ENCODE results near the gene CHRM3. TPM values are rescaled to one million over a fixed set of nuclear protein-coding genes. Genes with fewer than 3 reads are reported as not detected.

CHRM3 gene
- 10 to 100 TPM; 16.4 to 41.3 (median 16.9) TPM for total RNA-seq

DNA sequence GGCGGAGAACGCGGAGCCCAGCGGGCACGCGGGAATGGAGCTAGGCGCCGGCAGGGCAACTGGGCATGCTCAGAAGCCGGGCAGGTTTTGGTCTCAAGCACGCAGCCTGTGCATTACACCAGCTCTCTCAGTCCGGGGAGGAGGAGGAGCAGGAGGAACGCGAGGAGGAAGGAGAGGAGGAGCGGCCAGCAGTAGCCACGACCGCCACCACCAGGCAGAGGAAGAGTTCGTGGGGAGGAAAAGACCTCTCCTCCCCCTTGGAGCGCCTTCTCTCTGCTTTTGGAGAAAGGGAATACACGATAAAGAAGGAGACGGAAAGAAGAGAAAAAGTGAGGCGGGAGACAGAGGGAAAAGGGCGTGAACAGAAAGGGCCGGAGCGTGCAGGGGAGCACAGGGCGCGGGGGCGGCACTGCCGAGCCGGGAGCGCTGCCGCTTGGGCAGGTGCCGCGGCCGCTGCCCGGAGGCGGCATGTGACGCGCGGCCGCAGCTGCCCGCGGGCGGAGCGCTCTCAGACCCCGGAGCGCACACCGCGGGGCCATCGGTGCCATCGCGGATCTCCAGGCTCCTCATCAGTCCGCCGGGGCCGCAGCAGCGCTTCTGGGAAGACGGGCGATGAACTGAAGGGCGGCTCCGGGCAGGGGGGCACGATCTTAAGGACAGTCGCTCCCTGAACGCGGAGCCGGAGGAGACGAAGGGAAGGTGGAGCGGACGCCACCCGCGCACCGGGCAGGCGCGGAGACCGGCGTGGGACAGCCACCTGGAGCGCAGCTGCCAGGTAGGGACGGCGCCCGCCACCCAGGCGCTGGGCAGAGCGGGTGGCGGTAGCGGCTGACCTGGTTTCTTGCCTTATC is at the start of gene CHRM3:
CHRM3 (plus strand) TSS at position 116 of the 851 bp plus-strand sequence. CDS start 520,884 bp downstream, outside the sequence.
- TF ChIP-seq, protein P1, sequence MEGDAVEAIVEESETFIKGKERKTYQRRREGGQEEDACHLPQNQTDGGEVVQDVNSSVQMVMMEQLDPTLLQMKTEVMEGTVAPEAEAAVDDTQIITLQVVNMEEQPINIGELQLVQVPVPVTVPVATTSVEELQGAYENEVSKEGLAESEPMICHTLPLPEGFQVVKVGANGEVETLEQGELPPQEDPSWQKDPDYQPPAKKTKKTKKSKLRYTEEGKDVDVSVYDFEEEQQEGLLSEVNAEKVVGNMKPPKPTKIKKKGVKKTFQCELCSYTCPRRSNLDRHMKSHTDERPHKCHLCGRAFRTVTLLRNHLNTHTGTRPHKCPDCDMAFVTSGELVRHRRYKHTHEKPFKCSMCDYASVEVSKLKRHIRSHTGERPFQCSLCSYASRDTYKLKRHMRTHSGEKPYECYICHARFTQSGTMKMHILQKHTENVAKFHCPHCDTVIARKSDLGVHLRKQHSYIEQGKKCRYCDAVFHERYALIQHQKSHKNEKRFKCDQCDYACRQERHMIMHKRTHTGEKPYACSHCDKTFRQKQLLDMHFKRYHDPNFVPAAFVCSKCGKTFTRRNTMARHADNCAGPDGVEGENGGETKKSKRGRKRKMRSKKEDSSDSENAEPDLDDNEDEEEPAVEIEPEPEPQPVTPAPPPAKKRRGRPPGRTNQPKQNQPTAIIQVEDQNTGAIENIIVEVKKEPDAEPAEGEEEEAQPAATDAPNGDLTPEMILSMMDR (IDR thresholded peaks at IDR 0.05): peak in 3 of 6 experiments; percentile 26 to 46 (median 36)
- TF ChIP-seq POLR2A (IDR thresholded peaks at IDR 0.05): no peak
- H3K4me1 ChIP-seq: peaks cover 0 to 17% (median 0%) of the 10 kb centered on the region in 4 donors
- H3K27ac ChIP-seq: peak within 1 kb of the TSS in 2 of 4 donors; percentile 55 to 73

DNA sequence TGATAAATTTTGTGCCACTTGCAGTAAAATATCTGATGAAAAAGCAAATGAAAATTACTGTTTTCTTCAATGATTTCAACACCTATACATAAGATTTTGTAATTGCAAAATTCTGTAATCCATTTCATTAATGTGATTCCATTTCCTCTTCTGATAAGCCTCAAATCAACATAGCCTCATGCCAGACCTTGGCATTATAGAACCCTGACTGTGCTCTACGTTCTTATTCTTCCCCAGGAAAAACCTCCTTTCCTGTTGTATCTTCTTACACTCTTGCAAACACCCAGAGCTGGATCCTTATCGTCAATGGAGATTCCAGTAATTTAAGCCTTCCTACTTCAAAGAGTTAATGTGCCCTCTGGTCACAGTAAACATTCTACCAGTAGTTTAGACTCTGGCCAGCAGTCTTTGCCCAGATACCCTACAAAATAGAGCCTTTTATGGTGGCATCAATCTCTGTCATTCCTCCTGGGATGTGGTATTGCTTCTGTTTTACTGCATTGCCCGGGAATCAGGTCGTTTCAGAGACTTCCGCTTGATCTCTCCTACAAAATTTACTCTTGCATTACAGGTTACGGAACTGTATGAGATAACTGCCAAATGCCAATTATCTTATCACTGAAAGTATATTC is 48.5 kb upstream of the CHRM3 start:
- no peaks in the 10 kb centered on the region for H3K9me3 ChIP-seq
- DNase-seq: no peak
- no peak overlapping the region for H3K4me3 ChIP-seq
- no peak overlapping the region for H3K27ac ChIP-seq
- no peaks in the 10 kb centered on the region for H3K4me1 ChIP-seq
- no peak for TF ChIP-seq POLR2A (IDR thresholded peaks at IDR 0.05)
- TF ChIP-seq, protein P1 (IDR thresholded peaks at IDR 0.05): peak in 1 of 6 experiments; percentile 31
- H3K27me3 ChIP-seq: no peaks in the 10 kb centered on the region
- no peaks in the 10 kb centered on the region for H3K36me3 ChIP-seq

More for the DNA sequence above, at the start of gene CHRM3:
- Histone ChIP-seq H3K36me3 (no peaks in the 10 kb centered on the region), H3K27me3 (no peaks in the 10 kb centered on the region), H3K4me3 (peak within 1 kb of the TSS; percentile 29 to 68 (median 48)), H3K9me3 (no peaks in the 10 kb centered on the region)
- DNase-seq: peak in 2 of 3 donors; percentile 74 to 75

GRCh38 chr1:239347776-239348175 is 38.6 kb upstream of the CHRM3 start:
- Histone ChIP-seq H3K4me1 (no peaks in the 10 kb centered on the region), H3K27ac (no peak overlapping the region), H3K27me3 (no peaks in the 10 kb centered on the region), H3K9me3 (no peaks in the 10 kb centered on the region), H3K36me3 (no peaks in the 10 kb centered on the region), H3K4me3 (no peak overlapping the region)
- no peak for DNase-seq
- TF ChIP-seq, protein P1 (IDR thresholded peaks at IDR 0.05): no peak
- TF ChIP-seq POLR2A (IDR thresholded peaks at IDR 0.05): no peak

DNA sequence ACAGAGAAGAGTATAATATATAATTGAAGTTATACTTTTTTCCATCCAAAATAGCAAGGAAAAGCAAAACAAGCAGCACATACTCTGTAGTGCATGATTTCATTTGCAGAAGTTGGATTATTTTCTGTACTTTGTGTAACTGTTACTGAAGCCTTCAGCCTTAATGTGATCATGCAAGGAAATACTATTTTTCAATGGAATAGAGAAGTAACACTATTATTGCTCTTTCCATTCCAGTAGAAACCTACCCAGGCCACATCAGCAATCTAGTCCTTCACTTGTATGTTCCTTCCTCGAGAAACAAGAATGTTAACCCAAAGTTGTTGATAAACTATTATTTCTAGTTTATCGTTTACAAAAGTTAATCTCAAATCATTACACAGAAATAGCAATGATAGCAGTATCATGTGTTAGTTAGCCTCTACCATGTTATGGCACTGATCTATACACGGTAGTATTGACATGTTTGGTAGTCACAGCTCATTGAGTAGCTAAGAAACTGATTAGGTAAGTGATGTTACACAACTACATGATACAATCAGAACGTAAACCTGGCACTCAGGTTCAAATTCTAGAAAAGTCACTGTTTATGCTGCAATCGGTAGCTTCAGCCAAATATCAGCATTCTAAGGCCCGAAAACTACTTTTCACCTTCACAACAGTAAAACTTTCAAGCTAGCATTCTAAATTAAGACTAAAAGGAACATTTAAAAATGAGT is 37.6 kb upstream of the CHRM3 start:
- Histone ChIP-seq H3K27ac (no peak overlapping the region), H3K4me3 (no peak overlapping the region), H3K9me3 (no peaks in the 10 kb centered on the region), H3K27me3 (no peaks in the 10 kb centered on the region), H3K4me1 (no peaks in the 10 kb centered on the region), H3K36me3 (no peaks in the 10 kb centered on the region)
- TF ChIP-seq, protein P1 (IDR thresholded peaks at IDR 0.05): no peak
- TF ChIP-seq POLR2A (IDR thresholded peaks at IDR 0.05): no peak
- DNase-seq: no peak

- Histone ChIP-seq H3K27ac (no peak overlapping the region), H3K36me3 (no peaks in the 10 kb centered on the region), H3K4me1 (no peaks in the 10 kb centered on the region), H3K9me3 (no peaks in the 10 kb centered on the region), H3K4me3 (no peak overlapping the region), H3K27me3 (no peaks in the 10 kb centered on the region)
- no peak for TF ChIP-seq POLR2A (IDR thresholded peaks at IDR 0.05)
- TF ChIP-seq, protein P1 (IDR thresholded peaks at IDR 0.05): no peak
- DNase-seq: no peak
Measured at GRCh38 chr1:239349699-239350098, 36.7 kb upstream of the CHRM3 start.

All from Peyer's patch (tissue), 4 donors.